KBM-7 (cell line): Measurements from ENCODE around the gene NAV3.

Experiments used
- DNase-seq: peaks from one replicate; pipeline ENCODE4 v3.0.0-alpha.2; 2015
- in situ Hi-C: fragments of 300-500 bp; cut with MboI; formaldehyde crosslinking; loops from 2 replicates; pipeline ENCODE4 v1.14.3; 2020; ENCODE audit warnings: low sequenced_read_pairs, low pct_unique_long_range_greater_than_20kb, mixed read lengths

Gene NAV3

DNA sequence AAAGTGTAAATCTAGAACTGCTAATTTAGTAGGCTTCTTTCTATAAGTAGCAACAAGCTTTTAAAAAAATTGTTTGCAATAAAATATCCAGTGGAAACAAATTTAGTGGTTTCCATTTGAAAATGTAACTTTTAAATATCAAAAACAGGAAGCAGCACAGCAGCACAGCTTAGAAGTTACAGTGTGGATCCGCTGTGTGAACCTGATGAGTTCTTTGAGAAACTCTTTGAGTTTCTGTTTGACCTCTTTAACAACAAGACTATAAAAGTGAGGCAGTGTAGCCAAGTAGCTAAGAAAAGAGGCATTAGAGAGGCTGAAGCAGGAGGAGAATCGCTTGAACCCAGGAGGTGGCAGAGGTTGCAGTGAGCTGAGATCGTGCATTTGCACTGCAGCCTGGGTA, 178.3 kb downstream of the NAV3 start:
- in situ Hi-C loops: no loop called here
- DNase-seq: no peak

DNA sequence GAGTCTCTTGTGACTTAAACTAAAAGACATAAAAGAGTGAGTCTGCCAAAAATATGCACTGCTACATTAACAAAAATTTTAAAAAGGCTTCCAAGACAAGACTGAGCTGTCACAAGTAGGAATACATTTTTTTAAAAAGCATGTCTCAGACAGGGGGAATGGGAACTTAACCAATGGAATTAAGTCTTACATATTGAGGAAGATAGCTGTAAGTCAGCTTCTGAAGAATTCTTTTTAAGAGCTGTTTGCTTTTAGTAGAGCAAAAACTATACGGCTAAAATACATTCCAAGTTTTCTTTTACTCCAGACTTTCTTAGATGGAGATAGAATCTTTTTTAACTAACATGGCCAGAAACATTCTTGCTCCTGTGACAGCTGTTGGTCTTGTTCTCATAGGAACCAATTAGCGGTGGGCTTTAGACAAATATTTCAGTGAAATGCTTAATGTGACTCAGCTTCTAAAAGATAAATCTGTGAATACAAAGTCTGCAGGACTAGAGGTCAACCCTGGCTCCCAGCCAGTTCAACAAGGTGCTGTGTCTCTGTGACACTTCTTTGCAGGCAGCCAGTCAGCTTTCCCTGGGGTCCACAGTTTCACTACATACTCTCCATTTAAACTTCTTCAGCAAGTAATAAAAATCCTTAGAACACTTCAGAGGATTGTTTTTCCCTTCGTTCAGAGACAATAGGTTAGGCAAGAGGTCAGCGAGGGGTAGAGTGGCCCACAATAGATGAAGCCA, 187.6 kb downstream of the NAV3 start:
- no peak for DNase-seq
- in situ Hi-C loops: no loop called here

DNA sequence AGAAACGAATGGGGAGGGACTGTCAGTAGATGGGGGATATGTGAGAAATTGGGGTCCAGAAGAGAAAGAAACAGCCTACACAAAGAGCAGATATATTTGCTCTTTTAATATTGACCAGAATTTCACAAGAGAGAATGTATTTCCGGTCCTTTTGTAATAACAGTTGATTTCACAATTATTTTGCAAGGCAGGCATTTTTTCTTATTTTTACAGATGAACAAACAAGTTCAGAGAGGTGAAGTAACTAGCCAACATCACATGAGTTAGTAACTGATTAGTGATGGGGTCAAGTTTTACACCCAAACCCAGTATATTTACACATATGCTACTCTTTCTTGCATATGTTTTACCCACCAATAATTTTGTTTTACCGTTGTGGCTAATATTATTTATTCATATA, 188.2 kb downstream of the NAV3 start:
- in situ Hi-C loops: no loop called here
- DNase-seq: no peak

DNA sequence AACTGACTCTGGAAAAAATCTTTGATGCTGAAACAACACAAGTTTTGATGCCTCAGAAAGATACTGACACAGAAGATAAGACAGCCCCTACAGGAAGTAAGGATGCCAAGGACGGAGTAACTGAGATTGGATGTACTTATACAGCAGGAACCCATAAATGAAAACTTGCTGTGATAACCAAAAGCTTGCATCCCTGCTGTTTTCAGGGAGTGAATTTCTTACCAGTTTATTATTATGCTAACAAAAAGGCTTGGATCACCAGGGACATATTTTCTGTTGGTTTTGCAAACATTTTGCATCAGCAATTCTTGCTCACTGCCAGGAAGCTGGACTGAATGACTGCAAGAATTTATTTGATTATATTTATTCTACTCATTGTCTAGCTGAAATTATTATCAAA, 197.7 kb downstream of the NAV3 start:
- DNase-seq: no peak
- in situ Hi-C loops: no loop called here

DNA sequence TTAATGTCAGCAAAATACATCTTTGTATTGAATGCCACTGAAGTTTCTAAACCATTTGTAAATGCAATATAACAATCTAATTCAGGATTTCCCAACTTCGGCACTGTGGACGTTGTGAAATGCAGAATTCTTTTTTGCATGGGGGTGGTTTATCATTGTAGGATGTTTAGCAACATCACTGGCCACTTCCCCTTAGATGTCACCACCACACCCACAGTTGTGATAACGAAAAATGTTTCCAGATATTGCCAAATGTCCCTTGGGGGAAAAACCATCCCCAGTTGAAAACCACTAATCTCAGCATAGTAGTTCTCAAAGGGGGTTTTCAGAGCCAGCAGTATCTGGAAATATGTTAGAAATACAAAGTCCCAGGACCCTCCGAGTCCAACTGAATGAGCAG, 203.3 kb downstream of the NAV3 start:
- in situ Hi-C loops: no loop called here
- peak; percentile 3 for DNase-seq

DNA sequence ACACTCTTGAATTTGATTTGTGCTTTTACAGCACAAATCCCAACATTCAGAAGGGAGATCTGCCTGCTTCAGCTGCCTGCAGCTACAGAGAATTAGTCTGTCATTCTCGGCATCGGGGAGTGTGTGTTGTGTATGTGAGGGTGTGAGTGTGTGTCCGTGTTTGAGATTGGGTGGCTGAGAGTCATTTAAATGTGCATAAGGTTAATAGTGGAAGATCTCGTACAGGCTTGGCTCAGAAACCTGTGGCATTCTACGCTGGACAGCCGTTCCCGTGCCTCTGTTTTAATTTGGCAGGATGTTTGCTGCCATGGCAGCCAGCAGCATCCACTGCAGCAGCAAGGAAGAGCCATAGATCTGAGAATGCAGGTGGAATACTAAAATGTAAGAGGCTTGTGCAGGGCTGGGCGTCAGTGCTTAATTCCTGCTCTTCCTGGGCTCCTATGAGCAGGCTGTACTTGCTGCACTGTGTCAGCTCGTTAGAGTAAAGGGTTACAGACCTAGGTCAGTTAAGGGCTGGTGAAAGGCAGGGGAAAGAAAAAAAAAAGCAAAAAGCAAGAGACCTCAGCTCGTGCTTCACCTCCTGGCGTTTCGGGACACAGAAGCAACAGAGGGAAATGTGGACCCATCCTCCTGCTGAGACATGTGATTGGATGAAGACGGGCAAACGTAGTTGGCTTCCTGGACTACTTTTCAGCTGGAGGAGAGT, 205.4 kb downstream of the NAV3 start:
- in situ Hi-C loops: no loop called here
- DNase-seq: no peak

DNA sequence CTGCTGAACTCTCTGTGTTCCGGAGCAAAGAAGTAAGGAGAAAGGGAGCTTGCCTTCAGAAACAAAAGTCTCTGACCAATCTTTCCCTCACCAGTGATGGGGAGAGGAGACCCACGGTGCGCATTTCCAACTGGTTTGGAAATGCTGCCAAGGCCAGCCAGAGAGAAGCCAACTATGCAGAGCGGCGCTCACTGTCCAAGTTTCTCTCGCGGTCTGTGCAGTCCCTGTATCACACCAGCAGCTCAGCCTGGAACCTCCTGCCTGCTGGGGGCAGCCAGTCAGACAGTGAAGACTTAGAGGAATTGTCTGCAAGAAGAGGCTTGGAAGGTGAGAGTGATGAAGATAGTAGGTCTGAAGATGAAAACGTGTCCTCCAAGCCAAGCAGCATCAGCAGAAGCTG, 206.2 kb downstream of the NAV3 start:
- no peak for DNase-seq
- in situ Hi-C loops: no loop called here

DNA sequence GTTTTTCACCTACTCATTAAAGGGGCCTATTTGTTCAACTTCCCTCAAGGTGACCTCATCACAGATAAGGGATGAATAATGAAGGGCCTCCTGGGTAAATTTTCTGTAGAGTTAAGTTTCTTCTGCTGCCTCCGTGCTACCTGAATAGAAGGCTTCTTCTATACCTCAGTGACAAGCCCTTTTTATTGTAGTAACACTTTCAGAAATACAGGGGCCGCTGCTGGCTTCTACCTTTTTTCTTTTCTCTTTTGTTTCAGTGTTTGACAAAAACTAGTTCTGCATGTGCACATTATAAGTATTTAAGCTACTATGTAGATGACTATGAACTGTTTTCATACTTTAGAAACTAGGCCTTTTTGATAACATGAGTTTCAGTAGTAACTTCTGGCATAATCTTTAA, 207.0 kb downstream of the NAV3 start:
- DNase-seq: no peak
- in situ Hi-C loops: no loop called here

DNA sequence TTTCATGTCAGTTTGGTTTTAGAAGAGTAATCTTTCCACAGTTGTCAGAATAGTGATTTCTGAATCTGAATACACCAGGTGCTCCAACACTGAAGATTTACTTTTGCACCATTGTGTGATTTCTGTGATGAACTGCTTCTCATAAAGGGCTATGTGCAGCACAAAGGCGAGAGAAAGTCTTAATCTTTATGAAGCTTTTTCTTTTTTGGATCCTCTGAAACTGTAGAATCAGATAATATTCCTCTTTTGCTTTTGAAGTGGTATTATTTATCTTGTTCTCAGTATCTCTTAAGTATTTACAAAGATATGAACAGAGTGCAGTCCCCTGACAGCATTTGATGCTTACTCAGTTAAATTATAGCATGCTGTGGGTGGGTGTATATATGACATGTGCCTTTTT, 207.8 kb downstream of the NAV3 start:
- no peak for DNase-seq

DNA sequence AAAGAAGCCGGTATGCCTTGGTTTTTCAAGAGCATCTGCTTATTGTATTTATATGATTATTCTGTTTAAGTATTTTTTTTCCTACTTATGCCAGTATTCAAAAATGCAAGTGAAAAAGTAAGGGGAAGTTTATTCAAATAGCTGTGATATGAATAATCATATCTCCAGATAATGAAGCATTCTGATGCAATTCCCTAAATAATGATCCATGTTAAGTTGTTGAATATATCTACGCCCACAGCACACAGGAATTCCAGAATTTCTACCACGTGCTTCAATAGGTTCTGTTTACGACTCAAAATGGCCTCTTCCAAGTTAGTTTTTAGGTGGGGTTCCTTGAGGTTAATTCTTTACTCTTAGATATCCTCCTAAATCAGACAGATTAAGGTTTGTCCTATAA, 208.3 kb downstream of the NAV3 start:
- in situ Hi-C loops: no loop called here

More for the DNA sequence above, 207.8 kb downstream of the NAV3 start:
- in situ Hi-C loops: no loop called here

DNA sequence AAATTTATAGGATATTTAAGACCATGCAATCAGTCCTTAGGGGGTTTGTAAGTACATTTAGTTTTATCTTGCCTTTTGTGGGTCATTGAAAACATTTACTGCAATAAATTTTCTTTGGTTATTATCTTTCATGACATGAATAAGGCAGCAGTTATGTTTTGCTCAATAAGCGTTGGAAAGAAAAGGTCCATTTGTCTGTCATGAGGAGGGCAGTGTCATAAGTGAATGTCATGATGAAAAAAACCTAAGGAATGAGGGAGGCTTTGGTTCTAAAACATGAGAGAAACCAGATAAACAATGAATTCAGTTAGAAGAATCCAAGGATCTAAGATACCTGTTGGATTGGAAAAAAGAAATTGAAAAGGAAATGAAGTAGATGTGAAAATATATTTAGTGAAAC, 209.4 kb downstream of the NAV3 start:
- no peak for DNase-seq
- in situ Hi-C loops: no loop called here

More for the DNA sequence above, 208.3 kb downstream of the NAV3 start:
- DNase-seq: no peak

DNA sequence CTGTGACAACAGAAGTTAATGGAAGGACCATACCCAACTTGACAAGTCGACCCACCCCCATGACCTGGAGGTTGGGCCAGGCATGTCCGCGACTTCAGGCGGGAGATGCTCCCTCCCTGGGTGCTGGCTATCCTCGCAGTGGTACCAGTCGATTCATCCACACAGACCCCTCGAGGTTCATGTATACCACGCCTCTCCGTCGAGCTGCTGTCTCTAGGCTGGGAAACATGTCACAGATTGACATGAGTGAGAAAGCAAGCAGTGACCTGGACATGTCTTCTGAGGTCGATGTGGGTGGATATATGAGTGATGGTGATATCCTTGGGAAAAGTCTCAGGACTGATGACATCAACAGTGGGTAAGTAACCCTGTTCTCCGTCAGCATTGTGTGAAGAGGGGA, 220.1 kb downstream of the NAV3 start:
- no peak for DNase-seq
- in situ Hi-C loops: no loop called here

DNA sequence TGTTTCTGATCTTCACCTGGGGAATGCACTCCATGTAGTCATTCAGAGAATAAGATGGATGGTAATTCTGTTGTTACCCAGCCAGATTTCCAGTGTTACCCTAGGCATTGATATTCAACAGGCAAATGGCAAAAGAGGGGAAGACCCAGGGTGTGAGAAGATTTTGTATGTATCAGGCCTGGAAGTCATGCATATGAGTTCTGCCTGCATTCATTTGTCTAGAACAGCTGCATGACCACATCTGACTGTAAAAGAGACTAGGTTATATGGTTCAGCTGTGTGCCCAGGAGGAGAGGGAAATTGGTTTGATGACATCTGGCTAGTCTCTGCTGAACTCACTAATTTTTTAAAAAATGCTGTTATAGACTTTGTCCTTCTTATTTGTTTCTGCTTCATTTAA, 224.9 kb downstream of the NAV3 start:
- in situ Hi-C loops: no loop called here
- DNase-seq: no peak

DNA sequence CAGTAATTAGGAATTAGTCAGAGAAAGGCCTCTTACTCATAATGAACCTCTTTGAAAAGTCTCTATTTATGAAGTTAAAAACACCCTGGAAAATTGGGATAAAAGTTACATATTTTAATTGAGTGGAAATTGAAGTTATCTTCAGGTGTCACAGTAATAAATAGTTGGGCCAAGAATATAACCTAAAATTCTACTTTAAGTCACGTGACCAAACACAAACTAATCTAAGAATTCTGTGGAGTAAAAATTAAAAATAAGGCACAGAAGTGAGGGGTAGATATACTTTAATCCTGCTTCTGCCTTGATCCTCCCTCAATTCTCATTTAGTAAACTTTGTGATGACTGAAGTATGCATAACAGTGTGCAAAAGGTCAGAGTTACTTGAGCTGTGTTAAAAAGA, 226.4 kb downstream of the NAV3 start:
- no peak for DNase-seq
- in situ Hi-C loops: no loop called here

DNA sequence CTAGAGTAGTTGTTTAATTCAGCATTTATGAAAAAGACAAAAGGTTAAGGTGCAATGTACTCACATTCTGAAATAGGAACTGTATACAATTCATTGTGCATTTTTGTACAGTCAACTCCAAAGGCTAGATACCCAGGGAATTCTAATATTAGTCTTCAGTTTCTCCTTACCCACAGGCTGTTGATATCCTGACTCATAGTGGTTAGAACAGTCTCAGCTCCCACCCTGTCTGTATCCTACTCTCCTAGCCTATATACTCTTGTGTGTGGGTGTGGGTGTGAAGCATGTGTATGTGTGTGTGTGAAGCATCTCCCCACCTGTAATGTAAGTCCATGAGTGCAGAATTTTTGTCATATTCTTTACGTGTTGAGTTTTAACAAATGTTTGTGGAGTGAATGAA, 229.5 kb downstream of the NAV3 start:
- DNase-seq: no peak
- in situ Hi-C loops: no loop called here

DNA sequence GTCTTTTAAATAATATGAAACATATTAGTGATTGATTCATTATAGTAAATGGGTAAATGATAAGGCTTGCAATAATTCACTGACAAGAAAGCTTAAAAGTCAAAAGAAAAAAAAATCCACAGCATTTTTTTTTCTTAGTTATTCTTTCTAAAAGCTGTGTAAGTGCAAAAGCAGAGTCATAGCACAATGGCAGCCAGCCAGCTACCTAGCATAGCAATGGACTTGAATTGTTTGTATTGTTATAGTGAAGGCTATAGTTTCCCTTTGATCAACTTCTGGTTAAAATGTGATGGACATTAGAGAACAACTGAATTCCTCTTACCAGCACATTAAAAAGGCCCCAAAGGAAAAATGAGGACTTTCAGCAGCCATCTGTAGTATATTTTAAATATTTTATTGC, 232.1 kb downstream of the NAV3 start:
- DNase-seq: no peak

DNA sequence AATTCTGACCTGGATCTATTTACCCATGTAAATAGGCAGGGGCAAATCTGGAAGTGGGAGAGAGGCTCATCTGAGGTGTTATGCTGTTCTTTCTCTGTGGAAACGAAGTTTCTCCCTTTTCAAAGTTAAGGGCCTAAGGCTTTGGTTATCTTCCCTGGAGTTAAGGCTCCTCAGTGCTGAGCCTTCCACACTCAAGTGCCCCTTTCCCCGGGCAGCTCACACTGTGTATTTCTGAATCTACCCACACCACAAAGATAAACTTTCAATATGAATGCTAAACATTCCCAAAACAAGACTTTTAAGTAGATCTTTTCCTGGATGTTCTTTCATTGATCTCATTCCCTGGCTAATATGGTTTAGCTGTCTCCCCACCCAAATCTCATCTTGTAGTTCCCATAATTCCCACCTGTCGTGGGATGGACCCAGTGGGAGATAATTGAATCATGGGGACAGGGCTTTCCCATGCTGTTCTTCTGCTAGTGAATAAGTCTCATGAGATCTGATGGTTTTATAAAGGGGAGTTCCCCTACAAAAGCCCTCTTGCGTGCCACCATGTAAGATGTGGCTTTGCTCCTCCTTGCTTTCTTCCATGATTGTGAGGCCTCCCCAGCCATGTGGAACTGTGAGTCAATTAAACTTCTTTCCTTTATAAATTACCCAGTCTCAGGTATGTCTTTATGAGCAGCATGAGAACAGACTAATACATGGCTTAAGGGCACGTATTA, 251.1 kb downstream of the NAV3 start:
- in situ Hi-C loops: no loop called here
- DNase-seq: no peak

More for the DNA sequence above, 232.1 kb downstream of the NAV3 start:
- in situ Hi-C loops: no loop called here

DNA sequence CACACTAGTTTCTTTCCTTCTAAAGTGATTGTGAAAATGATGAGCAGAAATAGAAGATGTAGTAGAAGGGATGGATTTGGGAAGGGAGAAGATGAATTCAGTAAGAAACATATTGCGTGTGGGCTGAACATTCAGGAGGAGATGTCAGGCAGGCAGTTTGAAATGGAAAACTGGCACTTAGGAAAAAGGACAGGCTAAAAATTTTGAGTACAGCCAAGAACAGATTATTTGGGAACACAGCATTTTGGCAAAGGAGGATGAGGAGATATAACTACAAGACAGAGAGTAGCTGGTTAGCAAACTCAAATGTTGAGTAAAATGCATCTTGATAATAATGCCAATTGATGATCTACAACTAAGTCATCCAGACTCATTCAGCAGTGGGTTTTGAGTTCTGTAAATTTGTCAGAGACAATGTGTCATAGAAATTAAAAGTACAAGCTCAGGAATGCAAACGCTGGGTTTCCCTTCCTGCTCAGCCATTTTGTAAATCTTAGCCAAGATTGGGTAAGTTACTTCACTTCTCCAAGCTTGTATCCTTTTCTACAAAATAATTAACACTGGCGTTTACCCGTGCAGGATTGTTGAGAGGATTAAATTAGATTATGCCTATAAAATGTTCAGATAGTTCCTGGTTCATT, 255.0 kb downstream of the NAV3 start:
- in situ Hi-C loops: no loop called here
- DNase-seq: no peak

DNA sequence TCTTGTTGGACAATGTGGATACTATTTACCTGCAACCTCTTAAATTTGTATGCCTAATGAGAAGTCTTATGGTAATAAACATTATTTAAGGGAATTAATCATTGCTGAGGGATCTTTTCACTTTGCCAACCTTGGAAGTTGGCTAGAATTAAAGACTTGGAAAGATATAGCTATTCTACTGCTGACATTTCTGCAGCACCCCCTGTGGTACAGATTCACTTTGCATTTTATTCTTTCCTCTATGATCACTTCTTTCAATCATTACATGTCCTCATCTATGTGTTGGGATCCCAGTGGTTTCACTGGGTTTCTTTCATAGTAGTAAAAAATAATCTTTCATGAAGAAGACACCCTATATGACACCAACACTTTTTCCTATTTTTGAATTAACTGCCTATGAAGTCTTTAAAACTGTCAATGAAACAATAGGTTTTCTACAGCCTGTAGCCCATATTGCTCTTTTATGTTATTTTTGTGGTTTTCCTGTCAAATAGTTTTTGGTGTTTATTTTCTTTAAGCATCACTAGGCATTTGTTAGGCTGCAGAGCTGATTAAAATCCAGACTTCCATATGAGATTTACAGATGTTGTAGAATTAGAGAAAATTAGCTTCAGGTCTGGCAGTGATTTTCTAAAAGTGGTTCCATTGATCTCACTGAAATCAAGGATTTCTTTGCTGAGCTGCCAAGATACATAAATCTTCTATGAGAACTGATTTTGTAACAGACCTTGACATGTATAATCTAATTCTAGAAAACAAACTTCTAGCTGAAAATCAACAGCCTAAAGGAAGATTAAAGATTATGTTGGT, 256.1 kb downstream of the NAV3 start:
- DNase-seq: no peak
- in situ Hi-C loops: no loop called here
